NT2/D1 (cell line): ENCODE measurements around the gene DDO.

ENCODE experiments used
- YY1 ChIP-seq: IDR thresholded peaks from 2 replicates; pipeline ENCODE4 v1.6.1; 2011; ENCODE audit not compliant: insufficient read length, insufficient read depth
- ZNF274 ChIP-seq: IDR thresholded peaks from 2 replicates; pipeline ENCODE4 v1.6.1; 2011; ENCODE audit warnings: mild to moderate bottlenecking, low read depth, low read length

- TF ChIP-seq ZNF274: no peak
- no peak for TF ChIP-seq YY1
These were observed 63.8 kb downstream of the DDO start for GRCh38 chr6:110351546-110351945.
